Lower leg skin (tissue), 3 donors: ENCODE data around the gene YPEL1.

ENCODE experiments used
- POLR2A ChIP-seq, 2 donors: fragments of 450-650 bp; IDR thresholded peaks; one replicate each; pipeline ENCODE4 v1.6.1; 2016 to 2017; ENCODE audit warnings: antibody characterized with exemption in 2 of 2, mild to moderate bottlenecking in 1 of 2, moderate library complexity in 1 of 2
- TF ChIP-seq, protein P1 (sequence below), 3 donors: fragments of 450-650 bp; IDR thresholded peaks; one replicate each; pipeline ENCODE4 v1.5.1; 2016; ENCODE audit warnings: antibody characterized with exemption in 3 of 3, mild to moderate bottlenecking in 3 of 3, moderate library complexity in 2 of 3

DNA sequence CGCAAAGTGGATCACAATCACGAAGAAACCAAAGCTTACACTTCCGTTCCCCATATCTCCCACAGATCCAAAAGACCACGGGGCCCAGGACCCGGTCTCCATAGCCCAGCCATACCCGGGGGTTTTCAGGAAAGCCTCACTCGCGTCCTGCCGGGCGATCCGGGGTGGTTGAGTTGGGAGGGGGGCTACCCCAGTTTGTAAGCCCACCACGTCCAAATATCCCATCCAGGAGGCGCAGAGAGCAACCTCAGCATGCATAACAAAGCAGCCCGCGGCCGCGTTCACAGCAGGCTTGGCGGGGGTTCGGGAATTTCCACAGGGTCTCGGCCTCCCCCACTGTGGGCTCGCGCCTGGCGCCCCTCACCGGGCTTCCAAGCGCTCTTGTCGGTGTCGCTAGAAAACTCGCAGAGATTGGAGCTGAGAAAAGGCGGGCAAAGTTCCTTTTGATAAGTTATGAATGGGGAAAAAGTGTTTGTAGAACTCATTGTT is 84.0 kb downstream of the YPEL1 start:
- TF ChIP-seq, protein P1, sequence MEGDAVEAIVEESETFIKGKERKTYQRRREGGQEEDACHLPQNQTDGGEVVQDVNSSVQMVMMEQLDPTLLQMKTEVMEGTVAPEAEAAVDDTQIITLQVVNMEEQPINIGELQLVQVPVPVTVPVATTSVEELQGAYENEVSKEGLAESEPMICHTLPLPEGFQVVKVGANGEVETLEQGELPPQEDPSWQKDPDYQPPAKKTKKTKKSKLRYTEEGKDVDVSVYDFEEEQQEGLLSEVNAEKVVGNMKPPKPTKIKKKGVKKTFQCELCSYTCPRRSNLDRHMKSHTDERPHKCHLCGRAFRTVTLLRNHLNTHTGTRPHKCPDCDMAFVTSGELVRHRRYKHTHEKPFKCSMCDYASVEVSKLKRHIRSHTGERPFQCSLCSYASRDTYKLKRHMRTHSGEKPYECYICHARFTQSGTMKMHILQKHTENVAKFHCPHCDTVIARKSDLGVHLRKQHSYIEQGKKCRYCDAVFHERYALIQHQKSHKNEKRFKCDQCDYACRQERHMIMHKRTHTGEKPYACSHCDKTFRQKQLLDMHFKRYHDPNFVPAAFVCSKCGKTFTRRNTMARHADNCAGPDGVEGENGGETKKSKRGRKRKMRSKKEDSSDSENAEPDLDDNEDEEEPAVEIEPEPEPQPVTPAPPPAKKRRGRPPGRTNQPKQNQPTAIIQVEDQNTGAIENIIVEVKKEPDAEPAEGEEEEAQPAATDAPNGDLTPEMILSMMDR (IDR thresholded peaks at IDR 0.05), result no peak
- TF ChIP-seq POLR2A (IDR thresholded peaks at IDR 0.05), result no peak
